ENCODE data around the gene LTBP1. TPM values are rescaled to one million over a fixed set of nuclear protein-coding genes. Genes with fewer than 3 reads are reported as not detected.

The LTBP1 gene
- total and polyA plus RNA-seq, 4 donors = 107 to 573 (median 545) TPM

DNA sequence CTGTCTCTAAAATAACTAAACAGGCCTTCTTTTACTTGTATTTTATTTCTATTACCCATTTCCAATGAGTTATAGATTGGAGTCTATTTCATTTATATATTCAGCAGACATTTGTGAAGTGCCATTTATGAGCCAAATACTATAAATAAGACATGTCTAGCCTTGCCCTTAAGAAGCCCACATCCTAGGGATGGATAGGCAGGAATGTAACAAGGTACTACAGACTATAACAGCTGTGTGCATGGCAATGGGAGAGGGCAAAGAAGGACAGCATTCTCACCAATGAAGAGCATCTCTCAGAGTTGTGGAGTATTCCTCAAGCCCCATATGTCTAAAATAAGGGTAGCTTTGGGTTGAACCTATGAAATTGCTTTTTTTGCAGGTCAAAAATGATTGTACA, 367.8 kb downstream of the LTBP1 start:
- Histone ChIP-seq H3K36me3 (ENCODE audit: control insufficient read depth in 1 of 2, insufficient read depth in 2 of 2, low read length in 1 of 2) (peaks cover 4% of the 10 kb centered on the region in 2 donors), H3K9me3 (ENCODE audit: control insufficient read depth, low read length) (no peaks in the 10 kb centered on the region), H3K27me3 (ENCODE audit: control insufficient read depth in 1 of 2, insufficient read depth in 2 of 2, low read length in 1 of 2) (no peaks in the 10 kb centered on the region), H3K4me3 (ENCODE audit: low read length in 2 of 2) (no peak overlapping the region), H3K27ac (ENCODE audit: low read depth in 1 of 2, low read length in 2 of 2) (no peak overlapping the region), H3K4me1 (ENCODE audit: control insufficient read depth in 1 of 2, insufficient read depth in 2 of 2, low read length in 2 of 2) (peaks cover 5 to 11% of the 10 kb centered on the region in 2 donors)
- ATAC-seq (ENCODE audit: low FRiP score) (no peak), DNase-seq (no peak)
- intact Hi-C loops (cut with DNase I) = no loop called here

DNA sequence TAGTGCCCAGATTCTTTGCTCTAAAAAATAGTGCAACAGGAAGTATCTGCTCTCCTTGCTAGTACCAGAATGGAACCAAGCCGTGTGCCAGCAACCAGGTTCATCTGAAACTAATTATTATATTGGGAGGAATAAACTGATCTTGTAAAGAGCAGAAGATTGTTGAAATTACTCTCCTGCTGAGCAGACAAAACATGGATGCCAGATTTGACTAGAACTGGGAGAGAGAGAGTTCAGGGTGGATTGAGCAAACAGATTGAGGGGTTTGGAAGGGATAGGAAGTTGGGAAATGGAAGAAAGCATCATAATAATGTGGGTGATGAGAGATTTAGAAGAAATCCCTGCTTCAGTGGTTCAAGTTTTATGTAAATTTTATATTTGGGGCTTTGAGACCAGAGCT, 369.6 kb downstream of the LTBP1 start:
- Histone ChIP-seq H3K36me3 (ENCODE audit: control insufficient read depth in 1 of 2, insufficient read depth in 2 of 2, low read length in 1 of 2) (peaks cover 3 to 4% of the 10 kb centered on the region in 2 donors), H3K9me3 (ENCODE audit: control insufficient read depth, low read length) (no peaks in the 10 kb centered on the region), H3K4me3 (ENCODE audit: low read length in 2 of 2) (no peak overlapping the region), H3K27me3 (ENCODE audit: control insufficient read depth in 1 of 2, insufficient read depth in 2 of 2, low read length in 1 of 2) (no peaks in the 10 kb centered on the region), H3K27ac (ENCODE audit: low read depth in 1 of 2, low read length in 2 of 2) (peak overlapping the region in 1 of 2 donors; percentile 48), H3K4me1 (ENCODE audit: control insufficient read depth in 1 of 2, insufficient read depth in 2 of 2, low read length in 2 of 2) (peaks cover 5 to 12% of the 10 kb centered on the region in 2 donors)
- ATAC-seq (ENCODE audit: low FRiP score) = no peak
- DNase-seq = no peak
- 65 to 69% methylated on average over 1 of the region's 1 CpG for WGBS, 2 donors
- intact Hi-C loops (cut with DNase I) = no loop called here

DNA sequence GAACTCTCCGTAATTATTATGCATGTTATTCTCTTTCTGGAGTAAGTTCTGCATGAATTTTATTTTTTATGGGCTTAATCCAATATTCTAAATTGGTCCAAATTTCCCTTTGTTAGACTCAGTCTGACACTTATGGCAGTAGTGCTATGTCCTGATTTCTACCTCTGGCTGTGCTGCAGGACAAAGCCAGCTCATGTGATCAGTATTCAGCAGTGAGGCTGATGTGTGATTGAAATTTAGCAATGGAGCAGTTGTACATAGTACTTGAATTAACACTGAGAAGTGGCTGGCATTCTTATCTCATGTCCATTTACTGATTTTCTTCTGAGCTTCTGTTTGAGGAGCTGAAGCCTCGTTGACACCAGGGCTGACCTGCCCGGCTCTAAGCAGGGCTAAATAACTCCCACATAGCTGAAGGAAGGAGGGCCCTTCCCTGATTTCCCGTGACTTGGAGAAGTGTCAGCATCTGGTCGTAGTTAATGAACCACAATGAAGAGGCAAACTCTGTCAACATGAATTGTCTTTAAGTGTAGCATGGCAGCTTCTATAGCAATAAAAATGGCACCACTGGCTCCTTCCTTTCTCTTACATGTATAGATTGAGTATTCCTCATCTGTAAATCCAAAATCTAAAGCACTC, 370.7 kb downstream of the LTBP1 start:
- peak overlapping the region in 1 of 2 donors; percentile 69 for H3K27ac ChIP-seq (ENCODE audit: low read depth in 1 of 2, low read length in 2 of 2)
- H3K4me1 ChIP-seq (ENCODE audit: control insufficient read depth in 1 of 2, insufficient read depth in 2 of 2, low read length in 2 of 2) = peaks cover 9 to 11% of the 10 kb centered on the region in 2 donors
- H3K9me3 ChIP-seq (ENCODE audit: control insufficient read depth, low read length) = no peaks in the 10 kb centered on the region
- 37 to 45% methylated on average over 5 of the region's 5 CpGs for WGBS, 2 donors
- peaks cover 3 to 4% of the 10 kb centered on the region in 2 donors for H3K36me3 ChIP-seq (ENCODE audit: control insufficient read depth in 1 of 2, insufficient read depth in 2 of 2, low read length in 1 of 2)
- no peak for DNase-seq
- intact Hi-C loops (cut with DNase I) = no loop called here
- no peaks in the 10 kb centered on the region for H3K27me3 ChIP-seq (ENCODE audit: control insufficient read depth in 1 of 2, insufficient read depth in 2 of 2, low read length in 1 of 2)
- no peak overlapping the region for H3K4me3 ChIP-seq (ENCODE audit: low read length in 2 of 2)
- ATAC-seq (ENCODE audit: low FRiP score) = peak; percentile 53

DNA sequence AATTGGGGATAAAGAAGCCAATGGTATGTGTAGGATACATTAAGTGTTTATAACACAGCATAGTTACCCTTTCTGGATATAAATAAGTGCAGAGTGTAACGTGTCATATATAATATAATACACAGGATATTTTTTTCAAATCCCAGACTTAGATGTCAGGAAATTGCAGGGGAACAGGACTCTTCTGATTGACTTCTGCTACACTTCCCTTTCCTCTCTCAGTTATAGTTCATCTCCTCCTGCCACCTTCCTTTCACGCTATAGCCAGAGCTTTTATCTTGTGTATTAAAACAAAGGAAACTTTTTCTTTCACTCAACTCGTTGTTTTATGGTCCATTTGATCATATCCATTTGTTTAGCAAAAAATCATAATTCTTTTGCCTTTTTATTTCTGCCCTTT, 371.7 kb downstream of the LTBP1 start:
- H3K4me1 ChIP-seq (ENCODE audit: control insufficient read depth in 1 of 2, insufficient read depth in 2 of 2, low read length in 2 of 2) = peaks cover 4 to 11% of the 10 kb centered on the region in 2 donors
- intact Hi-C loops (cut with DNase I) = no loop called here
- DNase-seq (no peak), ATAC-seq (ENCODE audit: low FRiP score) (no peak)
- H3K9me3 ChIP-seq (ENCODE audit: control insufficient read depth, low read length) = no peaks in the 10 kb centered on the region
- no peak overlapping the region for H3K4me3 ChIP-seq (ENCODE audit: low read length in 2 of 2)
- H3K27ac ChIP-seq (ENCODE audit: low read depth in 1 of 2, low read length in 2 of 2) = no peak overlapping the region
- H3K27me3 ChIP-seq (ENCODE audit: control insufficient read depth in 1 of 2, insufficient read depth in 2 of 2, low read length in 1 of 2) = no peaks in the 10 kb centered on the region
- peaks cover under 1 to 2% of the 10 kb centered on the region in 2 donors for H3K36me3 ChIP-seq (ENCODE audit: control insufficient read depth in 1 of 2, insufficient read depth in 2 of 2, low read length in 1 of 2)
- 82 to 84% methylated on average over 3 of the region's 3 CpGs for WGBS, 2 donors

DNA sequence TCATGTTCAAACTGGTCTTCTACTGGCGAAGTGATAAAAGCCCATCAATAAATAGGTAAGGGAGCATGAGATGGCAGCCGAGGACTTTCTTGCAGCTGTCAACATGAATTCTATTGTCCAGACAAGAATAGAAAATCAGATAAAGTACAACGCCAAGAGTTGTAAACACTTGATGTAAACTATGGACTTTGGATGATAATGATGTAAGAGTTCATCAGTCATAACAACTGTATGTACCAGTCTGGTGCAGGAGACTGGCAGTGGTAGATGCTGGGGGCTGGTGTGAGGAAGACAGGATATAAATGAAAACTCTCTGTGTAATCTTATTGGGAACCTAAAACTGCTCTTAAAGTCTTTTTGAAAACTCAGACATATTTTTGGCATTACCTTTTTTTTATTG, 373.8 kb downstream of the LTBP1 start:
- WGBS, 2 donors = 66% methylated on average over 3 of the region's 3 CpGs
- peaks cover 7 to 11% of the 10 kb centered on the region in 2 donors for H3K4me1 ChIP-seq (ENCODE audit: control insufficient read depth in 1 of 2, insufficient read depth in 2 of 2, low read length in 2 of 2)

DNA sequence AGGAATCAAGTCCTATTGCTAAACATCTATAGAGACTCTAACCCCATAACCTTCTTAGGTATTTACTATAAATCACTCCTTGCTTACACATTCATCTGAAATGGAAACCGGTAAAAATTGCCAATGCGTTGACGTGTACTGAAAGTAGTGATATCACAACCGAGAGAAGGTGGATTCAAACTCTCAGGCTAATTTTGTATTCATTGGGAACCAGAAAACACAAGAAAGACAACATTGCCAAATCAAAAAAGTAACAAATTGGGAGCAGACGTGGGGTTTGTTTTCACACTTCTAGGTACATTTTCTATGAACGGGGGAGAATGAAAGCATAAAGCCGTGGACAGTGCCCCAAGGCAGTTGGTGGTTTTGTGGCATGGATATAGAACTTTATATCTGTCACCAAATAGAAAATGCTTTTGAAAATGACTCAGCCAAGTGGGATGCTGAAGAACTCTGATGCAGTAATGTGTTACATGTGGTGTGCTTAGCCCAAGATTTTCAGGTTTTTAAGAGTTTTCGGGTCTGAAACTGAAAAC, 374.6 kb downstream of the LTBP1 start:
- Histone ChIP-seq H3K9me3 (ENCODE audit: control insufficient read depth, low read length) (no peaks in the 10 kb centered on the region), H3K36me3 (ENCODE audit: control insufficient read depth in 1 of 2, insufficient read depth in 2 of 2, low read length in 1 of 2) (no peaks in the 10 kb centered on the region), H3K4me1 (ENCODE audit: control insufficient read depth in 1 of 2, insufficient read depth in 2 of 2, low read length in 2 of 2) (peaks cover 7 to 11% of the 10 kb centered on the region in 2 donors), H3K27me3 (ENCODE audit: control insufficient read depth in 1 of 2, insufficient read depth in 2 of 2, low read length in 1 of 2) (no peaks in the 10 kb centered on the region), H3K4me3 (ENCODE audit: low read length in 2 of 2) (no peak overlapping the region), H3K27ac (ENCODE audit: low read depth in 1 of 2, low read length in 2 of 2) (peak overlapping the region in 1 of 2 donors; percentile 57)
- WGBS, 2 donors = 12 to 19% methylated on average over 8 of the region's 8 CpGs
- no peak for DNase-seq
- ATAC-seq (ENCODE audit: low FRiP score) = no peak
- intact Hi-C loops (cut with DNase I) = no loop called here

More for the DNA sequence above, 373.8 kb downstream of the LTBP1 start:
- no peaks in the 10 kb centered on the region for H3K36me3 ChIP-seq (ENCODE audit: control insufficient read depth in 1 of 2, insufficient read depth in 2 of 2, low read length in 1 of 2)
- no peak for DNase-seq
- intact Hi-C loops (cut with DNase I) = no loop called here
- H3K27me3 ChIP-seq (ENCODE audit: control insufficient read depth in 1 of 2, insufficient read depth in 2 of 2, low read length in 1 of 2) = no peaks in the 10 kb centered on the region
- no peak for ATAC-seq (ENCODE audit: low FRiP score)
- H3K27ac ChIP-seq (ENCODE audit: low read depth in 1 of 2, low read length in 2 of 2) = no peak overlapping the region
- H3K4me3 ChIP-seq (ENCODE audit: low read length in 2 of 2) = no peak overlapping the region
- no peaks in the 10 kb centered on the region for H3K9me3 ChIP-seq (ENCODE audit: control insufficient read depth, low read length)

DNA sequence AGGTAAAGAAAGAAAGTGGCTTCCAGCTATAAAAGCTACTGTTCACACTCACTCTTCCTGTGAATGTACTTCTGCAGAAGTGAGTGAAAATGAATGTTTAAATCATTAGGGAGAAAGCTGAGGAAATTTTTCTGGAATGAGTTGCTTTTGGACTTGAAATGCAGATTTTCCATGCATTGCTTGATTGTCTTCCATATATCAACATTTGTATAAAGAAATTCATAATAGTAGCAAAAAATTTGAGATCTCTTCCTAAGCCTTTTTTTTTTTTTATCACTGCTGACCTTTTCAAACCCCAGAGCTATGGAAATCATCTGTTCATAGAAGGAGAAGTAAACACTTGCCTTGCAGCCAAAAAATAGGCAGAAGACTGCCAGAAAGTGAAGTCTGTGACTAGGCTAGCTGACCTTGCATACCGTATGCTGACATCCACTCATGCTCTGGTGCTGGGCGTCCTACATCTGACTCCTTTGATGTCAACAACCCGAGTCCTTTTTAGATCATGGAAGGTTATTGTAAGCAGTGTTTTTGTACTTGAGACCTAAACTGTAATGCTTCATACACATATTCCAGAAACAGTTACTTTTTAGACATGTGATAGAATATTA, 375.2 kb downstream of the LTBP1 start:
- no peak overlapping the region for H3K4me3 ChIP-seq (ENCODE audit: low read length in 2 of 2)

DNA sequence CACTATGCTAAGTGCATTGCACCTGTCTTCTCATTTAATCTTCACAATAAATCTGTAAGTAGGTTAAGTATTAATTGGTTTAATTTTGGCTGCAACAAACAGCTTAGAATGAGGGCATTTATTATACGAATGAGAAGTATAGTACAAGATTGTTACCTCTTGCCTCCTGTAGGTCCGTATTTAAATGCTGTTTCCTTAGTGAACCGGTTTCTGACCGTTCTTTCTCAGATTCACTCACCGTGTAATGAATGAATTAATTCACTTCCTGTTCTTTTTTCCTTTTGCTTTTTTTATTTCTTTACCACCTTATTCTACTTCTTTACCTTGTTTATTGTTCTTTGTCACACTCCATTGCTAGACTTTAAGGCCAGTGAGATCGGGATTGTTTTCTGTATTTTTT, 375.9 kb downstream of the LTBP1 start:
- H3K27me3 ChIP-seq (ENCODE audit: control insufficient read depth in 1 of 2, insufficient read depth in 2 of 2, low read length in 1 of 2) = no peaks in the 10 kb centered on the region
- H3K4me1 ChIP-seq (ENCODE audit: control insufficient read depth in 1 of 2, insufficient read depth in 2 of 2, low read length in 2 of 2) = peaks cover 7% of the 10 kb centered on the region in 2 donors
- H3K36me3 ChIP-seq (ENCODE audit: control insufficient read depth in 1 of 2, insufficient read depth in 2 of 2, low read length in 1 of 2) = no peaks in the 10 kb centered on the region
- WGBS, 2 donors = 58 to 65% methylated on average over 6 of the region's 6 CpGs
- H3K4me3 ChIP-seq (ENCODE audit: low read length in 2 of 2) = no peak overlapping the region
- no peaks in the 10 kb centered on the region for H3K9me3 ChIP-seq (ENCODE audit: control insufficient read depth, low read length)
- H3K27ac ChIP-seq (ENCODE audit: low read depth in 1 of 2, low read length in 2 of 2) = no peak overlapping the region
- DNase-seq (no peak), ATAC-seq (ENCODE audit: low FRiP score) (no peak)
- intact Hi-C loops (cut with DNase I) = no loop called here

More for the DNA sequence above, 375.2 kb downstream of the LTBP1 start:
- intact Hi-C loops (cut with DNase I) = no loop called here
- Histone ChIP-seq H3K27me3 (ENCODE audit: control insufficient read depth in 1 of 2, insufficient read depth in 2 of 2, low read length in 1 of 2) (no peaks in the 10 kb centered on the region), H3K9me3 (ENCODE audit: control insufficient read depth, low read length) (no peaks in the 10 kb centered on the region), H3K27ac (ENCODE audit: low read depth in 1 of 2, low read length in 2 of 2) (peak overlapping the region; percentile 57 to 63), H3K36me3 (ENCODE audit: control insufficient read depth in 1 of 2, insufficient read depth in 2 of 2, low read length in 1 of 2) (no peaks in the 10 kb centered on the region), H3K4me1 (ENCODE audit: control insufficient read depth in 1 of 2, insufficient read depth in 2 of 2, low read length in 2 of 2) (peaks cover 7 to 11% of the 10 kb centered on the region in 2 donors)
- ATAC-seq (ENCODE audit: low FRiP score) (no peak), DNase-seq (peak in 1 of 2 donors; percentile 59)
- 1 to 3% methylated on average over 3 of the region's 3 CpGs for WGBS, 2 donors

DNA sequence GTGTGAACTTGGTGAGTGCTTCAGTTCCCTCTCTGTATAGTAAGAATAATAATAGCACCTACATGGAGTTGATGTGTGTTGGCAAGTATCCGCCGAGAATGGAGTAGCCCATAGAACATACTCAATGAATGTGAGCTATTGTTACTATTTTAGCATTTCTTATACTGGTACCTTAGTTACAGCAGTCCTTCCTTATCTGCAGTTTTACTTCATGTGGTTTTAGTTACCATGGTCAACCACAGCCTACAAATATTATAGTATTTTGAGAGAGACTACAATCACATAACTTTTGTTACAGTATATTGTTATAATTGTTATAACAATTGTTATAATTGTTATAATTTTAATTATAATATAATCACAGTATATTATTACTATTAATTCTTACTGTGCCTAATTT, 377.2 kb downstream of the LTBP1 start:
- WGBS, 2 donors = 29 to 32% methylated on average over 2 of the region's 2 CpGs
- intact Hi-C loops (cut with DNase I) = no loop called here
- no peak overlapping the region for H3K27ac ChIP-seq (ENCODE audit: low read depth in 1 of 2, low read length in 2 of 2)

More for the DNA sequence above, 377.2 kb downstream of the LTBP1 start:
- H3K36me3 ChIP-seq (ENCODE audit: control insufficient read depth in 1 of 2, insufficient read depth in 2 of 2, low read length in 1 of 2) = no peaks in the 10 kb centered on the region
- H3K4me3 ChIP-seq (ENCODE audit: low read length in 2 of 2) = no peak overlapping the region
- no peaks in the 10 kb centered on the region for H3K27me3 ChIP-seq (ENCODE audit: control insufficient read depth in 1 of 2, insufficient read depth in 2 of 2, low read length in 1 of 2)
- peaks cover 7% of the 10 kb centered on the region in 2 donors for H3K4me1 ChIP-seq (ENCODE audit: control insufficient read depth in 1 of 2, insufficient read depth in 2 of 2, low read length in 2 of 2)
- ATAC-seq (ENCODE audit: low FRiP score) = no peak
- H3K9me3 ChIP-seq (ENCODE audit: control insufficient read depth, low read length) = no peaks in the 10 kb centered on the region
- no peak for DNase-seq

Data from aorta (tissue), 5 donors.